Erythroblast (primary cell): ENCODE results near the gene DYNC2H1.

Source experiments
- GATA1 ChIP-seq: IDR thresholded peaks from 2 replicates; pipeline ENCODE4 v1.6.1; 2011; ENCODE audit warnings: low read depth, mild to moderate bottlenecking, control low read depth, low read length, moderate library complexity
- POLR2A ChIP-seq: IDR thresholded peaks from 2 replicates; pipeline ENCODE4 v1.6.1; 2011; ENCODE audit warnings: mild to moderate bottlenecking, low read length

- TF ChIP-seq POLR2A: no peak
- TF ChIP-seq GATA1: no peak
Measured at GRCh38 chr11:103202048-103202651, 92.9 kb downstream of the DYNC2H1 start.
